K562 (cell line): ENCODE data around the gene PIGL. TPM values are rescaled to one million over a fixed set of nuclear protein-coding genes. Genes with fewer than 3 reads are reported as not detected.

Source experiments
- ATAC-seq: fragments of 200-7000 bp; cut with Tn5 transposase; 3 replicates; pipeline ENCODE4 v1.9.1; 2020; ENCODE audit warnings: moderate library complexity
- BruUV-seq: library from RNA; stranded (reverse); fragments of 400-500 nt; replicated peaks from 2 replicates; lab custom pipeline; 2021; lab: Mats Ljungman, UMichigan
- CTCF ChIA-PET: fragments of 300-600 bp; formaldehyde crosslinking; extraction: SDS; loops from one replicate; lab custom pipeline; 2021; ENCODE audit warnings: low intra/inter-chr PET ratio; lab: Yijun Ruan, JAX
- POLR2A ChIA-PET: fragments of 300-600, 350-650 bp; sonication (Branson Sonifier 250); formaldehyde crosslinking; extraction: SDS; loops from one replicate; lab custom pipeline; 2021; ENCODE audit warnings: antibody characterized with exemption, inconsistent platforms; lab: Yijun Ruan, JAX
- DNase-seq, 4 experiments: peaks; one replicate each; pipeline versions ENCODE4 v3.0.0 to v3.0.0-alpha.2; 2011 to 2018; ENCODE audit warnings: low spot score in 3 of 4, mixed read lengths in 3 of 4; ENCODE audit errors: extremely low read depth in 1 of 4
- FAIRE-seq: peaks from 2 replicates; lab custom pipeline; 2011; peaks lifted over from hg19 to GRCh38; lab: Jason Lieb, UNC
- H2AFZ ChIP-seq: 2 replicates; pipeline ENCODE4 v1.6.0; 2011; ENCODE audit warnings: low read depth, low read length, control low read depth, inconsistent platforms
- H3K27ac ChIP-seq: fragments of 200-600 bp; 3 replicates; pipeline ENCODE4 v1.8.0; 2011; ENCODE audit warnings: low read depth, mild to moderate bottlenecking, control low read depth, inconsistent platforms, low read length, moderate library complexity, mixed read lengths; ENCODE audit errors: extremely low read depth
- H3K27me3 ChIP-seq, 2 experiments: fragments of 300-600 bp in 1 of 2; 2 replicates in 1 of 2; 3 replicates in 1 of 2; pipeline versions ENCODE4 v1.6.0 to v1.8.0; 2011; ENCODE audit warnings: inconsistent platforms in 2 of 2, low read length in 2 of 2, mild to moderate bottlenecking in 1 of 2, mixed read lengths in 1 of 2, moderate library complexity in 1 of 2; ENCODE audit not compliant: control insufficient read depth in 2 of 2, insufficient read depth in 2 of 2
- H3K36me3 ChIP-seq: fragments of 300-600 bp; 3 replicates; pipeline ENCODE4 v1.8.0; 2011; ENCODE audit warnings: mild to moderate bottlenecking, low read length, inconsistent platforms; ENCODE audit not compliant: control insufficient read depth, insufficient read depth
- H3K4me1 ChIP-seq, 2 experiments: fragments of 200-600 bp in 1 of 2; replicated peaks in 1 of 2; 2 replicates in 1 of 2; 3 replicates in 1 of 2; pipeline versions ENCODE4 v1.5.1 to v1.8.0; 2011; ENCODE audit warnings: inconsistent platforms in 2 of 2, low read length in 2 of 2, mild to moderate bottlenecking in 1 of 2, mixed read lengths in 1 of 2, moderate library complexity in 1 of 2; ENCODE audit not compliant: control insufficient read depth in 2 of 2, insufficient read depth in 2 of 2
- H3K4me2 ChIP-seq: 2 replicates; pipeline ENCODE4 v1.6.1; 2011; ENCODE audit warnings: low read length, control low read depth, inconsistent platforms, mixed read lengths; ENCODE audit not compliant: insufficient read depth
- H3K4me3 ChIP-seq: fragments of 200-600 bp; sonication (generic), shearing (Covaris generic); 2 replicates; pipeline ENCODE4 v1.5.1; 2016; ENCODE audit warnings: control low read depth, inconsistent platforms
- H3K79me2 ChIP-seq: fragments of 200-600 bp; 3 replicates; pipeline ENCODE4 v1.8.0; 2011; ENCODE audit warnings: low read length, inconsistent platforms; ENCODE audit not compliant: control insufficient read depth, insufficient read depth
- H3K9ac ChIP-seq, 2 experiments: 2 replicates each; pipeline versions ENCODE4 v1.6.0 to v1.6.1; 2011; ENCODE audit warnings: low read depth in 2 of 2, low read length in 2 of 2, control low read depth in 1 of 2, inconsistent platforms in 1 of 2, mild to moderate bottlenecking in 1 of 2, mixed read lengths in 1 of 2; ENCODE audit not compliant: insufficient read depth in 1 of 2
- H3K9me1 ChIP-seq: one replicate; pipeline ENCODE4 v1.6.0; 2011; ENCODE audit warnings: inconsistent platforms, mild to moderate bottlenecking, low read length, moderate library complexity; ENCODE audit not compliant: control insufficient read depth, insufficient read depth
- H3K9me3 ChIP-seq: replicated peaks from 2 replicates; pipeline ENCODE4 v1.5.1; 2011; ENCODE audit warnings: low read depth, low read length, inconsistent platforms; ENCODE audit not compliant: control insufficient read depth, insufficient read depth
- H4K20me1 ChIP-seq: replicated peaks from 2 replicates; pipeline ENCODE4 v1.6.1; 2011; ENCODE audit warnings: low read length, inconsistent platforms, mixed read lengths; ENCODE audit not compliant: control insufficient read depth, insufficient read depth
- DPF2 ChIP-seq: fragments of 450-650 bp; IDR thresholded peaks from 2 replicates; pipeline ENCODE4 v1.6.1; 2016
- ESRRA ChIP-seq: fragments of 450-650 bp; IDR thresholded peaks from 2 replicates; pipeline ENCODE4 v1.6.1; 2014; ENCODE audit warnings: low read depth, mild to moderate bottlenecking, moderate library complexity, borderline replicate concordance
- LEF1 ChIP-seq: fragments of 450-650 bp; IDR thresholded peaks from 2 replicates; pipeline ENCODE4 v1.6.1; 2016; ENCODE audit warnings: mild to moderate bottlenecking
- MTA2 ChIP-seq: fragments of 450-650 bp; IDR thresholded peaks from 2 replicates; pipeline ENCODE4 v1.6.1; 2016; ENCODE audit warnings: low read depth
- NR4A1 ChIP-seq, 2 experiments: fragments of 250-450 bp in 1 of 2; fragments of 450-650 bp in 1 of 2; sonication (Bioruptor Pico) in 1 of 2; IDR thresholded peaks; 2 replicates each; pipeline versions ENCODE4 v1.4.0 to v1.6.1; 2016 to 2020; ENCODE audit warnings: mild to moderate bottlenecking in 2 of 2, missing compliant biosample characterization in 1 of 2, missing genetic modification characterization in 1 of 2, moderate library complexity in 1 of 2
- POLR2AphosphoS5 ChIP-seq: IDR thresholded peaks from 2 replicates; pipeline ENCODE4 v1.6.1; 2011; ENCODE audit warnings: mild to moderate bottlenecking, low read depth, low read length, moderate library complexity; ENCODE audit not compliant: control insufficient read depth, insufficient read depth
- TBP ChIP-seq: optimal IDR thresholded peaks from 2 replicates; pipeline ENCODE3; 2011; ENCODE audit warnings: low read depth, low read length, improper control_type of control experiment
- ZFPM2 ChIP-seq: fragments of 250-450 bp; sonication (Bioruptor Pico); IDR thresholded peaks from 2 replicates; pipeline ENCODE4 v1.5.1; 2022; ENCODE audit warnings: mild to moderate bottlenecking
- ZNF354B ChIP-seq: fragments of 250-450 bp; sonication (Bioruptor Pico); IDR thresholded peaks from 2 replicates; pipeline ENCODE4 v1.4.0; 2020
- ZNF444 ChIP-seq: fragments of 250-450 bp; sonication (Bioruptor Pico); IDR thresholded peaks from 2 replicates; pipeline ENCODE4 v1.4.0; 2020; ENCODE audit warnings: mild to moderate bottlenecking, moderate library complexity
- whole genome bisulfite sequencing: fragments of 100-300 bp; shearing (Covaris generic); methylation state at CpG from one replicate; pipeline ENCODE4 v1.1.6; 2016; ENCODE audit warnings: low coverage, mixed read lengths; ENCODE audit not compliant: insufficient coverage; ENCODE audit errors: missing lambda C conversion rate; 5-methylcytosine and 5-hydroxymethylcytosine counted together
- in situ Hi-C: fragments of 300-500 bp; cut with MboI; formaldehyde crosslinking; loops from 4 replicates; pipeline ENCODE4 v1.15.0; 2018; ENCODE audit warnings: inconsistent platforms, mixed read lengths
- intact Hi-C: fragments of 100-400 bp; cut with micrococcal nuclease; formaldehyde crosslinking; loops from 2 replicates; pipeline ENCODE4 v1.14.2; 2022
- polyA plus RNA-seq, 8 experiments: library from polyadenylated mRNA; depleted of rRNA in 4 of 8; stranded (reverse) in 5 of 8; unstranded in 3 of 8; fragments of >200 nt; fragmentation: Nextera tagmentation in 2 of 8; fragmentation: Illumina TruSeq in 1 of 8; extraction: Ambion mirVana in 2 of 8; extraction: Trizol in 1 of 8; gene quantifications; 2 replicates each; pipeline versions ENCODE4 v1.2.1 to v1.2.3, GENCODE V29; 2011 to 2014; ENCODE audit warnings: inconsistent platforms in 1 of 8, missing spikeins in 1 of 8
- total RNA-seq, 7 experiments: library from RNA; depleted of rRNA in 6 of 7; stranded (reverse); fragments of >200 nt in 6 of 7; fragmentation: Illumina TruSeq in 2 of 7; extraction: Trizol in 2 of 7; gene quantifications; 2 replicates each; pipeline versions ENCODE4 v1.2.1 to v1.2.3, GENCODE V29; 2011 to 2021; ENCODE audit warnings: low replicate concordance in 1 of 7
- TF ChIP-seq, protein P1 (sequence below), 2 experiments: fragments of 450-650 bp; formaldehyde crosslinking in 1 of 2; IDR thresholded peaks; 2 replicates each; pipeline versions ENCODE4 v1.4.0 to v1.6.1; 2014 to 2020; ENCODE audit warnings: mild to moderate bottlenecking in 2 of 2, borderline replicate concordance in 1 of 2, low read depth in 1 of 2
- TF ChIP-seq, protein P2 (sequence below): fragments of 250-450 bp; sonication (Bioruptor Pico); IDR thresholded peaks from 2 replicates; pipeline ENCODE4 v1.4.0; 2020; ENCODE audit warnings: mild to moderate bottlenecking, moderate library complexity, borderline replicate concordance

PIGL gene
- total and polyA plus RNA-seq, 9 of the 15 experiments (the other 6 are each of a cell fraction or from before 2014, with no cell fraction given) = 19.9 to 55.3 (median 29.6) TPM

DNA sequence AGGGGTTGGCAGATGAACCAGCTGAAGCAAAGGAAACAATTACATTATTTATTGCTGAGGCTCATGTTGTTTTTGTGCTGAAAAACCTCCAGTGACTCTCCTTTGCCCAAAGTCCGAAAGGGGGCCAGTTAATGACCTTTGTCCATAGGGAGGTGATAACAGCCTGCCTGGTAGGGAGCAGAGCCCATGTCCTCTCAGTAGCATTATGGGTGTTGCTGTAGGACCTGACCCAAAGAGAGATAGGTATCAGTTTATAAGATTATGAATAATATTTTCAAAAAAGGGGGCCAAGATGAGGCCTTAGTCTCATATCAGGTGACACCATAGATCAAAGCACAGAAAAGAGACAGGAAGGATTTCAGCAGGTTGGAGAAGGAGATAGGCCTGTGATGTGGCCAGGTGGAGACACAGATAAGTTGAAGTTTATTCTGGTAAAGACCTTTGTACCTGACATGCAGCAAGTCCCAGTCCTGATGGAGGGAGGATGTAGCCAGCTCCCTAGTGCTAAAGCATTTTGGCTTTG lies 81.2 kb downstream of the PIGL start:
- no TSS peak for BruUV-seq
- Histone ChIP-seq H3K4me2 (no peak overlapping the region), H3K27me3 (no peaks in the 10 kb centered on the region), H2AFZ (no peak overlapping the region), H3K27ac (peak overlapping the region; percentile 46; the same call in 2 of the 3 replicates), H3K9me1 (no peaks in the 10 kb centered on the region), H3K4me3 (no peak overlapping the region), H3K4me1 (peaks cover 9 to 19% of the 10 kb centered on the region in 2 experiments; a peak in 3 of 5 replicates), H4K20me1 (no peaks in the 10 kb centered on the region), H3K79me2 (no peaks in the 10 kb centered on the region), H3K9me3 (no peaks in the 10 kb centered on the region), H3K9ac (no peak overlapping the region), H3K36me3 (peaks cover 5% of the 10 kb centered on the region; the same call in 2 of the 3 replicates)
- ChIA-PET POLR2A (interaction anchor here (1.2 kb wide), 1 partner anchor 9 kb away, joined by 3 read pairs; no protein-coding TSS in a partner anchor), CTCF (no interaction called here)
- FAIRE-seq (peak; percentile 65), DNase-seq (peak; percentile 22 to 66 (median 45)), ATAC-seq (peak; percentile 67)
- in situ Hi-C loops (no loop called here), intact Hi-C loops (no loop called here)
- 25% methylated on average over 1 of the region's 1 CpG for WGBS
- TF ChIP-seq DPF2 (peak; percentile 39; the same call in 1 of the 2 replicates), TBP (no peak), ZNF444 (CRISPR knock-in tag) (no peak), ESRRA (no peak), ZFPM2 (CRISPR knock-in tag) (no peak), POLR2AphosphoS5 (peak; percentile 44; the same call in 1 of the 2 replicates), NR4A1 (CRISPR knock-in tag; IDR thresholded peaks at IDR 0.05) (no peak), NR4A1 (tag; IDR thresholded peaks at IDR 0.05) (no peak), LEF1 (peak; percentile 58), MTA2 (peak; percentile 38; the same call in 1 of the 2 replicates), ZNF354B (CRISPR knock-in tag) (no peak)
- TF ChIP-seq, protein P1, sequence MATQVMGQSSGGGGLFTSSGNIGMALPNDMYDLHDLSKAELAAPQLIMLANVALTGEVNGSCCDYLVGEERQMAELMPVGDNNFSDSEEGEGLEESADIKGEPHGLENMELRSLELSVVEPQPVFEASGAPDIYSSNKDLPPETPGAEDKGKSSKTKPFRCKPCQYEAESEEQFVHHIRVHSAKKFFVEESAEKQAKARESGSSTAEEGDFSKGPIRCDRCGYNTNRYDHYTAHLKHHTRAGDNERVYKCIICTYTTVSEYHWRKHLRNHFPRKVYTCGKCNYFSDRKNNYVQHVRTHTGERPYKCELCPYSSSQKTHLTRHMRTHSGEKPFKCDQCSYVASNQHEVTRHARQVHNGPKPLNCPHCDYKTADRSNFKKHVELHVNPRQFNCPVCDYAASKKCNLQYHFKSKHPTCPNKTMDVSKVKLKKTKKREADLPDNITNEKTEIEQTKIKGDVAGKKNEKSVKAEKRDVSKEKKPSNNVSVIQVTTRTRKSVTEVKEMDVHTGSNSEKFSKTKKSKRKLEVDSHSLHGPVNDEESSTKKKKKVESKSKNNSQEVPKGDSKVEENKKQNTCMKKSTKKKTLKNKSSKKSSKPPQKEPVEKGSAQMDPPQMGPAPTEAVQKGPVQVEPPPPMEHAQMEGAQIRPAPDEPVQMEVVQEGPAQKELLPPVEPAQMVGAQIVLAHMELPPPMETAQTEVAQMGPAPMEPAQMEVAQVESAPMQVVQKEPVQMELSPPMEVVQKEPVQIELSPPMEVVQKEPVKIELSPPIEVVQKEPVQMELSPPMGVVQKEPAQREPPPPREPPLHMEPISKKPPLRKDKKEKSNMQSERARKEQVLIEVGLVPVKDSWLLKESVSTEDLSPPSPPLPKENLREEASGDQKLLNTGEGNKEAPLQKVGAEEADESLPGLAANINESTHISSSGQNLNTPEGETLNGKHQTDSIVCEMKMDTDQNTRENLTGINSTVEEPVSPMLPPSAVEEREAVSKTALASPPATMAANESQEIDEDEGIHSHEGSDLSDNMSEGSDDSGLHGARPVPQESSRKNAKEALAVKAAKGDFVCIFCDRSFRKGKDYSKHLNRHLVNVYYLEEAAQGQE (IDR thresholded peaks at IDR 0.05; ENCODE audit: borderline replicate concordance) = no peak
- TF ChIP-seq, protein P1 (CRISPR knock-in tag; IDR thresholded peaks at IDR 0.05; ENCODE audit: low read depth) = no peak
- TF ChIP-seq, protein P2, sequence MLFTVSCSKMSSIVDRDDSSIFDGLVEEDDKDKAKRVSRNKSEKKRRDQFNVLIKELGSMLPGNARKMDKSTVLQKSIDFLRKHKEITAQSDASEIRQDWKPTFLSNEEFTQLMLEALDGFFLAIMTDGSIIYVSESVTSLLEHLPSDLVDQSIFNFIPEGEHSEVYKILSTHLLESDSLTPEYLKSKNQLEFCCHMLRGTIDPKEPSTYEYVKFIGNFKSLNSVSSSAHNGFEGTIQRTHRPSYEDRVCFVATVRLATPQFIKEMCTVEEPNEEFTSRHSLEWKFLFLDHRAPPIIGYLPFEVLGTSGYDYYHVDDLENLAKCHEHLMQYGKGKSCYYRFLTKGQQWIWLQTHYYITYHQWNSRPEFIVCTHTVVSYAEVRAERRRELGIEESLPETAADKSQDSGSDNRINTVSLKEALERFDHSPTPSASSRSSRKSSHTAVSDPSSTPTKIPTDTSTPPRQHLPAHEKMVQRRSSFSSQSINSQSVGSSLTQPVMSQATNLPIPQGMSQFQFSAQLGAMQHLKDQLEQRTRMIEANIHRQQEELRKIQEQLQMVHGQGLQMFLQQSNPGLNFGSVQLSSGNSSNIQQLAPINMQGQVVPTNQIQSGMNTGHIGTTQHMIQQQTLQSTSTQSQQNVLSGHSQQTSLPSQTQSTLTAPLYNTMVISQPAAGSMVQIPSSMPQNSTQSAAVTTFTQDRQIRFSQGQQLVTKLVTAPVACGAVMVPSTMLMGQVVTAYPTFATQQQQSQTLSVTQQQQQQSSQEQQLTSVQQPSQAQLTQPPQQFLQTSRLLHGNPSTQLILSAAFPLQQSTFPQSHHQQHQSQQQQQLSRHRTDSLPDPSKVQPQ (CRISPR knock-in tag) = no peak
